ENCODE data around the gene CARF. TPM values are rescaled to one million over a fixed set of nuclear protein-coding genes. Genes with fewer than 3 reads are reported as not detected.
"Not testable (repeated sequence)": the region's sequence is repeated elsewhere in the genome, so short reads cannot be mapped to it uniquely, and the experiment has no call there.

CARF gene
- total and polyA plus RNA-seq, 4 donors, result 11.1 to 24.9 (median 16.5) TPM

GRCh38 chr2:202960524-202960923 is 48.4 kb downstream of the CARF start:
- 93% methylated on average over 3 of the region's 6 CpGs for WGBS (ENCODE audit: insufficient coverage)
- Histone ChIP-seq H3K27ac (ENCODE audit: low read depth, low read length) (no peak overlapping the region), H3K4me3 (ENCODE audit: low read depth, low read length) (no peak overlapping the region), H3K9me3 (ENCODE audit: control insufficient read depth, insufficient read depth, low read length) (no peaks in the 10 kb centered on the region), H3K36me3 (ENCODE audit: control insufficient read depth, insufficient read depth, low read length) (peaks cover 15% of the 10 kb centered on the region), H3K4me1 (ENCODE audit: control insufficient read depth, insufficient read depth, low read length) (no peaks in the 10 kb centered on the region), H3K27me3 (ENCODE audit: control insufficient read depth, insufficient read depth, low read length) (no peaks in the 10 kb centered on the region)
- DNase-seq (ENCODE audit: low read depth in 4 of 6, low spot score in 6 of 6), result no peak

DNA sequence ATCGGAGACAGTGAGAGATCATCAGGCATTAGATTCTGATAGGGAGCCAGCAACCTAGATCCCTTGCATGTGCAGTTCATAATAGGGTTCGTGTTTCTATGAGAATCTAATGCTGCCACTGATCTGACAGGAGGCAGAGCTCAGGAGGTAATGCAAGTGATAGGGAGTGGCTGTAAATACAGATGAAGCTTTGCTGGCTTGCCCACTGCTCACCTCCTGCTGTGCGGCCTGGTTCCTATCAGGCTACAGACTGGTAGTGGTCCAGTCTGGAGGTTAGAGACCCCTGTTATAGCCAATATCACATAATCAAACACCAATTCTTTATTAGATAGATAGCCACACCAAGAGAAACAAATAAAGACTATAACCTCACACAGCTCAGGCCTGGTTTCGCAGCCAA is 51.6 kb downstream of the CARF start:
- no peaks in the 10 kb centered on the region for H3K27me3 ChIP-seq (ENCODE audit: control insufficient read depth, insufficient read depth, low read length)
- no peaks in the 10 kb centered on the region for H3K4me1 ChIP-seq (ENCODE audit: control insufficient read depth, insufficient read depth, low read length)
- H3K36me3 ChIP-seq (ENCODE audit: control insufficient read depth, insufficient read depth, low read length), result peaks cover 6% of the 10 kb centered on the region
- H3K27ac ChIP-seq (ENCODE audit: low read depth, low read length), result no peak overlapping the region
- WGBS (ENCODE audit: insufficient coverage), result 100% methylated on average over 2 of the region's 4 CpGs
- no peaks in the 10 kb centered on the region for H3K9me3 ChIP-seq (ENCODE audit: control insufficient read depth, insufficient read depth, low read length)
- no peak for DNase-seq (ENCODE audit: low read depth in 4 of 6, low spot score in 6 of 6)
- no peak overlapping the region for H3K4me3 ChIP-seq (ENCODE audit: low read depth, low read length)

DNA sequence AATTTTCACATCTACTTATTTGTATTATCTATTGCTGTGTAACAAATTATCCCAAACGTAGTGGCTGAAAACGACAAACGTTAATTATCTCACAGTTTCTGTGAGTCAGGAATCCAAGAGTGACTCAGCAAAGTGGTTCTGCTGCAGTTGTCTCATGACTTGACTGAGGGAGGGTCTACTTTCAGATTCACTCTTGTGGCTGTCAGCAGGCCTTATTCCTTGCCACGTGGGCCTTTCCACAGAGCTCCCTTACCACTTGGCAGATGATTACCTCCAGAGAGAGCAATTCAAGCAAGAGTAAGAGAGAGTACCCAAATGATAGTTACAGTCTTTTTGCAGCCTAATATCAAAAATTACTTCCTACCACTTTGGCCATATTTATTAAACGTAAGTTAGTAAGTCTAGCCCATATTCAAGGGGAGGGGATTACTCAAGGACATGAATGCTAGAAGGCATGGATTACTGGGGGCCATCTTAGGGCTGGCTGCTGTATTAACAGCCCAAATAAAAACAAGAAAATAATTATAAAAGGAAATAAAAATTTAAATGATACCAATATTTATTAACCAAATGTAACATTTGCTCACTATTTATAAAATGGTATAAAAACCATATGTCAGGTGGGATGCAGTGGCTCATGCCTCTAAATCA is 53.9 kb downstream of the CARF start:
- Histone ChIP-seq H3K4me3 (ENCODE audit: low read depth, low read length) (no peak overlapping the region), H3K36me3 (ENCODE audit: control insufficient read depth, insufficient read depth, low read length) (no peaks in the 10 kb centered on the region), H3K27me3 (ENCODE audit: control insufficient read depth, insufficient read depth, low read length) (no peaks in the 10 kb centered on the region), H3K27ac (ENCODE audit: low read depth, low read length) (no peak overlapping the region), H3K4me1 (ENCODE audit: control insufficient read depth, insufficient read depth, low read length) (no peaks in the 10 kb centered on the region), H3K9me3 (ENCODE audit: control insufficient read depth, insufficient read depth, low read length) (no peaks in the 10 kb centered on the region)
- peak in 1 of 6 donors; percentile 0 for DNase-seq (ENCODE audit: low read depth in 4 of 6, low spot score in 6 of 6)
- 75% methylated on average over 2 of the region's 5 CpGs for WGBS (ENCODE audit: insufficient coverage)

- not testable (repeated sequence) for H3K27me3 ChIP-seq (ENCODE audit: control insufficient read depth, insufficient read depth, low read length); DNase-seq (ENCODE audit: low read depth in 4 of 6, low spot score in 6 of 6); H3K4me1 ChIP-seq (ENCODE audit: control insufficient read depth, insufficient read depth, low read length); H3K36me3 ChIP-seq (ENCODE audit: control insufficient read depth, insufficient read depth, low read length); H3K9me3 ChIP-seq (ENCODE audit: control insufficient read depth, insufficient read depth, low read length); H3K4me3 ChIP-seq (ENCODE audit: low read depth, low read length); H3K27ac ChIP-seq (ENCODE audit: low read depth, low read length)
- whole genome bisulfite sequencing (ENCODE audit: insufficient coverage), result no CpG with 5 or more reads among the region's 2 CpGs
Observed at GRCh38 chr2:202969404-202969803, 57.3 kb downstream of the CARF start.

DNA sequence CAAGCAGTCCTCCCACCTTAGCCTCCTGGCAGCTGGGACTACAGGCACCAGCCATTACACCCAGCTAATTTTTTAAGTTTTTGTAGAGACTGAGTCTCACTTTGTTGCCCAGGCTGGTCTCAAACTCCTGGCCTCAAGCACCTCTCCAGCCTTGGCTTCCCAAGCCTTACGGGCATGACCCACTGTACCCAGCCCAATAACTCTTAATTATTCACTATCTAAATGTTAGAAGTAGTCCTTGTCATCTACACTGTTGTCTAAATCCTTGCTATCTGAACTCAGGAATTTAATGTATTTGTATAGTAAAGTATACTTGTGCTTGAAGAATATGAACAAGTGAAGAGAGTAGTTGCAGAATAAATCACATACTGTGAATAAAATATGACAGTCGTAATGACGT is 64.7 kb downstream of the CARF start:
- Histone ChIP-seq H3K4me3 (ENCODE audit: low read depth, low read length) (no peak overlapping the region), H3K27me3 (ENCODE audit: control insufficient read depth, insufficient read depth, low read length) (no peaks in the 10 kb centered on the region), H3K36me3 (ENCODE audit: control insufficient read depth, insufficient read depth, low read length) (peaks cover 22% of the 10 kb centered on the region), H3K4me1 (ENCODE audit: control insufficient read depth, insufficient read depth, low read length) (no peaks in the 10 kb centered on the region), H3K27ac (ENCODE audit: low read depth, low read length) (no peak overlapping the region), H3K9me3 (ENCODE audit: control insufficient read depth, insufficient read depth, low read length) (no peaks in the 10 kb centered on the region)
- WGBS (ENCODE audit: insufficient coverage), result no CpG with 5 or more reads among the region's 3 CpGs
- no peak for DNase-seq (ENCODE audit: low read depth in 4 of 6, low spot score in 6 of 6)

DNA sequence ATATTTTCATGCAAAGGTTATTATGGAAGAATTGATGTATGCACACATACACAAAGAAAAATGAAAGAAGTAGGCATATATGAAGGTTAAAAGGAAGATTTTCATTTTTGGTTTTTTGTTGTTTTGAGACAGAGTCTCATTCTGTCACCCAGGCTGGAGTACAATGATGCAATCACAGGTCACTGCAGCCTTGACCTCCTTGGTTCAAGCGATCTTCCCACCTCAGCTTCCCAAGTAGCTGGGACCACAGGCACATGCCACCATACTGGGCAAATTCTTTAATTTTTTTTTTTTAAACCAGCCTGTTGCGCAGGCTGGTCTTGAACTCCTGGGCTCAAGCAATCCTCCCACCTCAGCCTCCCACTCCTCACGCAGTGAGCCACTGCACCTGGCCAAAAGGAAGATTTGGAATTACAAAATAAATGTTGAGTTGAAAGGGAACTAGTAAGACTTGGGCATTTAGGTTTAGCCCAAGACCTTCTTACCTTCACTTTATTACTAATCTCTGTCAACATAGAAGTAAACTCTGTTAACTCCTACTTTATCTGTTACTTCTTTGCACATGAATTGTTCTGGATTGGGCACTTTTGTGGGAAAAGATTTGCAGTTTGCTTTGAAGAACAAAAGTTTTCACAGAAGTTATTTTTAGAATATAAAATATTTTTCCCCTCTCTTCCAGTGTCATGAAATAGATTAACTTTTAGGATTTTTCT is 70.9 kb downstream of the CARF start:
- Histone ChIP-seq H3K27ac (ENCODE audit: low read depth, low read length) (no peak overlapping the region), H3K36me3 (ENCODE audit: control insufficient read depth, insufficient read depth, low read length) (peaks cover 7% of the 10 kb centered on the region), H3K9me3 (ENCODE audit: control insufficient read depth, insufficient read depth, low read length) (no peaks in the 10 kb centered on the region), H3K4me1 (ENCODE audit: control insufficient read depth, insufficient read depth, low read length) (no peaks in the 10 kb centered on the region), H3K4me3 (ENCODE audit: low read depth, low read length) (no peak overlapping the region), H3K27me3 (ENCODE audit: control insufficient read depth, insufficient read depth, low read length) (no peaks in the 10 kb centered on the region)
- 100% methylated on average over 1 of the region's 3 CpGs for WGBS (ENCODE audit: insufficient coverage)
- no peak for DNase-seq (ENCODE audit: low read depth in 4 of 6, low spot score in 6 of 6)

DNA sequence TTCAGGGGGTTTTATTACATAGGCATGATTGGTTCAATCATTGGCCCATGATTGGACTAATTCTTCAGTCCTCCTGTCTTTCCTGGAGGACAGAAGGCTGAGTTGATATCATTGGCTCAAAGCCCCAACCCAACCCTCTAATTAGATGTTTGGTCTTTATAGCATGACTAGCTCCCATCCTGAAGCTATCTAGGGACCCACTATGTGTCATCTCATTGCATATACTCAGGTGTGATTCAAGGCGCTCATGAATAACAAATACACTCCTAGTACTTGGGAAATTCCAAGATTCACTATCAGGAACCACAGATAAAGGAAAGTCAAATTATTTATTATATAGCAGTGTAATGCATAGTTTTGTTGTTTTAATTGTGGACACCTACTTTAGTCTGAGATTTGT is 77.7 kb downstream of the CARF start:
- Histone ChIP-seq H3K27me3 (ENCODE audit: control insufficient read depth, insufficient read depth, low read length) (no peaks in the 10 kb centered on the region), H3K36me3 (ENCODE audit: control insufficient read depth, insufficient read depth, low read length) (no peaks in the 10 kb centered on the region), H3K9me3 (ENCODE audit: control insufficient read depth, insufficient read depth, low read length) (no peaks in the 10 kb centered on the region), H3K27ac (ENCODE audit: low read depth, low read length) (no peak overlapping the region), H3K4me3 (ENCODE audit: low read depth, low read length) (no peak overlapping the region), H3K4me1 (ENCODE audit: control insufficient read depth, insufficient read depth, low read length) (no peaks in the 10 kb centered on the region)
- no CpG with 5 or more reads among the region's 1 CpG for WGBS (ENCODE audit: insufficient coverage)
- no peak for DNase-seq (ENCODE audit: low read depth in 4 of 6, low spot score in 6 of 6)

DNA sequence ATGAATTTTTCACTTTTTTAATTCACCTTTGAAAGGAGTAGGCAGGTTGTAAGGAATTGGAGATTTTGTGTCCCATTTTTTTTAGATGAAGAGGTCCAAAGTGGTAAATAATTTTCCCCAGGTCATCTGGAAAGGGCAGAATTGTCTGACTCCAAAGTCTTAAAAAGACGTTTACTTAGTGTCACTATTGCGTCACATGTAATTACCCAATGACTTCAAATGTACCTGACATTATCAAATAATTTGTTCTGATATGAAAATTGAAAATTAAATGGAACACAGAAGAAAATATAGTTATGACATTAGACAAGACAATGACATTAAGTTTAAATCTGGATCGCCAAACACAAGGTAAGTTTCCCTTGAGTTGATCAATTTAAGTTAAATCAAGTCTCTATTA is 78.4 kb downstream of the CARF start:
- no peaks in the 10 kb centered on the region for H3K36me3 ChIP-seq (ENCODE audit: control insufficient read depth, insufficient read depth, low read length)
- WGBS (ENCODE audit: insufficient coverage), result no CpG with 5 or more reads among the region's 3 CpGs
- DNase-seq (ENCODE audit: low read depth in 4 of 6, low spot score in 6 of 6), result no peak
- no peak overlapping the region for H3K4me3 ChIP-seq (ENCODE audit: low read depth, low read length)
- no peaks in the 10 kb centered on the region for H3K27me3 ChIP-seq (ENCODE audit: control insufficient read depth, insufficient read depth, low read length)
- no peaks in the 10 kb centered on the region for H3K4me1 ChIP-seq (ENCODE audit: control insufficient read depth, insufficient read depth, low read length)
- H3K27ac ChIP-seq (ENCODE audit: low read depth, low read length), result no peak overlapping the region
- H3K9me3 ChIP-seq (ENCODE audit: control insufficient read depth, insufficient read depth, low read length), result no peaks in the 10 kb centered on the region

- 80% methylated on average over 1 of the region's 3 CpGs for WGBS (ENCODE audit: insufficient coverage)
- not testable (repeated sequence) for H3K4me3 ChIP-seq (ENCODE audit: low read depth, low read length); H3K27ac ChIP-seq (ENCODE audit: low read depth, low read length); H3K9me3 ChIP-seq (ENCODE audit: control insufficient read depth, insufficient read depth, low read length); H3K4me1 ChIP-seq (ENCODE audit: control insufficient read depth, insufficient read depth, low read length); DNase-seq (ENCODE audit: low read depth in 4 of 6, low spot score in 6 of 6); H3K36me3 ChIP-seq (ENCODE audit: control insufficient read depth, insufficient read depth, low read length); H3K27me3 ChIP-seq (ENCODE audit: control insufficient read depth, insufficient read depth, low read length)
Observed at GRCh38 chr2:202997113-202997512, 85.0 kb downstream of the CARF start.

All from spinal cord (tissue), 10 donors.